Upper lobe of right lung (tissue), 1 donor: Measurements from ENCODE around the gene C20orf202. TPM values are rescaled to one million over a fixed set of nuclear protein-coding genes. Genes with fewer than 3 reads are reported as not detected.

Source experiments
- ATAC-seq: fragments of 200-7000 bp; cut with Tn5 transposase; one replicate; pipeline ENCODE4 v1.9.1; 2020; ENCODE audit warnings: mild to moderate bottlenecking, moderate library complexity
- DNase-seq: peaks from one replicate; pipeline ENCODE4 v3.0.0-alpha.2; 2020
- H3K27ac ChIP-seq: fragments of 200-600 bp; one replicate; pipeline ENCODE4 v1.8.0; 2022
- H3K27me3 ChIP-seq: fragments of 200-600 bp; one replicate; pipeline ENCODE4 v1.8.0; 2022; ENCODE audit warnings: mild to moderate bottlenecking
- H3K36me3 ChIP-seq: fragments of 200-600 bp; one replicate; pipeline ENCODE4 v1.8.0; 2022
- H3K4me1 ChIP-seq: fragments of 200-600 bp; one replicate; pipeline ENCODE4 v1.8.0; 2022
- H3K4me3 ChIP-seq: fragments of 200-600 bp; one replicate; pipeline ENCODE4 v1.8.0; 2022; ENCODE audit warnings: mild to moderate bottlenecking
- H3K9me3 ChIP-seq: fragments of 200-600 bp; one replicate; pipeline ENCODE4 v1.8.0; 2022
- CTCF ChIP-seq: fragments of 200-600 bp; IDR thresholded peaks from one replicate; pipeline ENCODE4 v1.8.0; 2022; ENCODE audit warnings: antibody characterized with exemption
- intact Hi-C: fragments of 100-400 bp; cut with DNase I; formaldehyde crosslinking; loops from one replicate; pipeline ENCODE4 v1.11.0; 2022
- total RNA-seq: library from RNA; stranded (reverse); fragmentation: NEBNext Ultra II Directional; extraction: Animal tissue kit (Norgen Biotek cat#: 25700); gene quantifications from one replicate; pipeline ENCODE4 v1.2.1, GENCODE V29; 2021
- donor health status: DM: no; HTN: yes; CAD: no; lungs with severe emphysema.

C20orf202 gene
- total RNA-seq, 1 donor from 2014 or later: 0.64 TPM

GRCh38 chr20:1166948-1167720, 36.1 kb upstream of the C20orf202 start:
- ATAC-seq (no peak), DNase-seq (no peak)
- Histone ChIP-seq H3K27ac (no peak overlapping the region), H3K27me3 (no peaks in the 10 kb centered on the region), H3K36me3 (peaks cover 82% of the 10 kb centered on the region), H3K4me3 (no peak overlapping the region), H3K4me1 (no peaks in the 10 kb centered on the region), H3K9me3 (no peaks in the 10 kb centered on the region)
- intact Hi-C loops: no loop called here
- no peak for TF ChIP-seq CTCF

- H3K27ac ChIP-seq: no peak overlapping the region
- DNase-seq: no peak
- H3K4me3 ChIP-seq: no peak overlapping the region
- TF ChIP-seq CTCF: no peak
- intact Hi-C loops: no loop called here
- no peaks in the 10 kb centered on the region for H3K4me1 ChIP-seq
- no peaks in the 10 kb centered on the region for H3K9me3 ChIP-seq
- no peaks in the 10 kb centered on the region for H3K27me3 ChIP-seq
- peaks cover 62% of the 10 kb centered on the region for H3K36me3 ChIP-seq
- ATAC-seq: no peak
Observed at GRCh38 chr20:1169224-1169623, 34.0 kb upstream of the C20orf202 start.

GRCh38 chr20:1171461-1172093, 31.7 kb upstream of the C20orf202 start:
- intact Hi-C loops: no loop called here

GRCh38 chr20:1173698-1174097, 29.6 kb upstream of the C20orf202 start:
- ATAC-seq (no peak), DNase-seq (no peak)
- Histone ChIP-seq H3K36me3 (peaks cover 17% of the 10 kb centered on the region), H3K27ac (no peak overlapping the region), H3K9me3 (no peaks in the 10 kb centered on the region), H3K27me3 (no peaks in the 10 kb centered on the region), H3K4me3 (no peak overlapping the region), H3K4me1 (no peaks in the 10 kb centered on the region)
- intact Hi-C loops: no loop called here
- no peak for TF ChIP-seq CTCF

More at GRCh38 chr20:1171461-1172093, 31.7 kb upstream of the C20orf202 start:
- H3K27me3 ChIP-seq: no peaks in the 10 kb centered on the region
- ATAC-seq: peak; percentile 28
- no peaks in the 10 kb centered on the region for H3K9me3 ChIP-seq
- H3K4me3 ChIP-seq: no peak overlapping the region
- H3K36me3 ChIP-seq: peaks cover 38% of the 10 kb centered on the region
- TF ChIP-seq CTCF: no peak
- no peak overlapping the region for H3K27ac ChIP-seq
- DNase-seq: no peak
- no peaks in the 10 kb centered on the region for H3K4me1 ChIP-seq

- no peaks in the 10 kb centered on the region for H3K9me3 ChIP-seq
- no peak for TF ChIP-seq CTCF
- no peak for ATAC-seq
Observed at GRCh38 chr20:1174787-1175186, 28.5 kb upstream of the C20orf202 start.

More at GRCh38 chr20:1174787-1175186, 28.5 kb upstream of the C20orf202 start:
- H3K27ac ChIP-seq: no peak overlapping the region
- no peaks in the 10 kb centered on the region for H3K27me3 ChIP-seq
- H3K4me1 ChIP-seq: no peaks in the 10 kb centered on the region
- peaks cover 6% of the 10 kb centered on the region for H3K36me3 ChIP-seq
- H3K4me3 ChIP-seq: no peak overlapping the region
- no peak for DNase-seq
- intact Hi-C loops: no loop called here
